ENCODE measurements around the gene CDH23. TPM values are rescaled to one million over a fixed set of nuclear protein-coding genes. Genes with fewer than 3 reads are reported as not detected.

CDH23 gene
- total and polyA plus RNA-seq, 10 of the 15 experiments (the other 5 are each of a cell fraction or from before 2014, with no cell fraction given), result 0.09 to 0.40 (median 0.15) TPM; not detected in 1

- intact Hi-C loops (cut with micrococcal nuclease; ENCODE audit: unreplicated experiment) (no loop called here), in situ Hi-C loops (cut with MboI) (no loop called here)
- no peaks in the 10 kb centered on the region for H3K9me3 ChIP-seq (replicated peaks; ENCODE audit: control insufficient read depth, insufficient read depth, low read length)
- ChIA-PET SMC1A (ENCODE audit: uncharacterized antibody, unreplicated experiment) (interaction anchor here (1.2 kb wide), 2 partner anchors 22 to 157 kb away, joined by 3 to 5 read pairs; no protein-coding TSS in a partner anchor), RAD21 (ENCODE audit: unreplicated experiment) (interaction anchor here (0.8 kb wide), 1 partner anchor 27 kb away, joined by 3 read pairs; no protein-coding TSS in a partner anchor), CTCF (interaction anchor here (1.0 to 2.2 kb wide), 2 partner anchors 22 to 28 kb away, joined by 3 to 6 read pairs; no protein-coding TSS in a partner anchor), POLR2A (interaction anchor here (0.5 kb wide), 1 partner anchor 1250 kb away, joined by 5 read pairs; no protein-coding TSS in a partner anchor)
- H3K4me2 ChIP-seq (ENCODE audit: control insufficient read depth, insufficient read depth), result no peak overlapping the region
- H4K20me1 ChIP-seq (ENCODE audit: control insufficient read depth, insufficient read depth), result no peaks in the 10 kb centered on the region
- no peak for TF ChIP-seq IKZF1 (conservative IDR thresholded peaks at IDR 0.05)
- no peak for TF ChIP-seq ASH2L (IDR thresholded peaks at IDR 0.05; ENCODE audit: borderline replicate concordance, low read depth)
- no peak for TF ChIP-seq STAT3 (IDR thresholded peaks at IDR 0.05; ENCODE audit: low read depth, low read length)
- no peak for TF ChIP-seq POLR2AphosphoS5 (IDR thresholded peaks at IDR 0.05; ENCODE audit: low read length)
- no peak for TF ChIP-seq CREB1 (IDR thresholded peaks at IDR 0.05; ENCODE audit: low read depth)
- TF ChIP-seq RAD21 (IDR thresholded peaks at IDR 0.05; ENCODE audit: insufficient read depth, low read depth, low read length), result no peak
- no peak for TF ChIP-seq KAT2A (conservative IDR thresholded peaks at IDR 0.05; ENCODE audit: control insufficient read depth, low read depth, low read length)
- TF ChIP-seq ZNF274 (IDR thresholded peaks at IDR 0.05; ENCODE audit: insufficient read depth, insufficient read length), result no peak
- no peak for TF ChIP-seq SREBF1 (IDR thresholded peaks at IDR 0.05; ENCODE audit: low read length)
- TF ChIP-seq, protein P1, sequence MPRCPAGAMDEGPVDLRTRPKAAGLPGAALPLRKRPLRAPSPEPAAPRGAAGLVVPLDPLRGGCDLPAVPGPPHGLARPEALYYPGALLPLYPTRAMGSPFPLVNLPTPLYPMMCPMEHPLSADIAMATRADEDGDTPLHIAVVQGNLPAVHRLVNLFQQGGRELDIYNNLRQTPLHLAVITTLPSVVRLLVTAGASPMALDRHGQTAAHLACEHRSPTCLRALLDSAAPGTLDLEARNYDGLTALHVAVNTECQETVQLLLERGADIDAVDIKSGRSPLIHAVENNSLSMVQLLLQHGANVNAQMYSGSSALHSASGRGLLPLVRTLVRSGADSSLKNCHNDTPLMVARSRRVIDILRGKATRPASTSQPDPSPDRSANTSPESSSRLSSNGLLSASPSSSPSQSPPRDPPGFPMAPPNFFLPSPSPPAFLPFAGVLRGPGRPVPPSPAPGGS (IDR thresholded peaks at IDR 0.05; ENCODE audit: borderline replicate concordance, insufficient read depth, low read depth, low read length, poor library complexity, severe bottlenecking), result no peak
- TF ChIP-seq, protein P2, sequence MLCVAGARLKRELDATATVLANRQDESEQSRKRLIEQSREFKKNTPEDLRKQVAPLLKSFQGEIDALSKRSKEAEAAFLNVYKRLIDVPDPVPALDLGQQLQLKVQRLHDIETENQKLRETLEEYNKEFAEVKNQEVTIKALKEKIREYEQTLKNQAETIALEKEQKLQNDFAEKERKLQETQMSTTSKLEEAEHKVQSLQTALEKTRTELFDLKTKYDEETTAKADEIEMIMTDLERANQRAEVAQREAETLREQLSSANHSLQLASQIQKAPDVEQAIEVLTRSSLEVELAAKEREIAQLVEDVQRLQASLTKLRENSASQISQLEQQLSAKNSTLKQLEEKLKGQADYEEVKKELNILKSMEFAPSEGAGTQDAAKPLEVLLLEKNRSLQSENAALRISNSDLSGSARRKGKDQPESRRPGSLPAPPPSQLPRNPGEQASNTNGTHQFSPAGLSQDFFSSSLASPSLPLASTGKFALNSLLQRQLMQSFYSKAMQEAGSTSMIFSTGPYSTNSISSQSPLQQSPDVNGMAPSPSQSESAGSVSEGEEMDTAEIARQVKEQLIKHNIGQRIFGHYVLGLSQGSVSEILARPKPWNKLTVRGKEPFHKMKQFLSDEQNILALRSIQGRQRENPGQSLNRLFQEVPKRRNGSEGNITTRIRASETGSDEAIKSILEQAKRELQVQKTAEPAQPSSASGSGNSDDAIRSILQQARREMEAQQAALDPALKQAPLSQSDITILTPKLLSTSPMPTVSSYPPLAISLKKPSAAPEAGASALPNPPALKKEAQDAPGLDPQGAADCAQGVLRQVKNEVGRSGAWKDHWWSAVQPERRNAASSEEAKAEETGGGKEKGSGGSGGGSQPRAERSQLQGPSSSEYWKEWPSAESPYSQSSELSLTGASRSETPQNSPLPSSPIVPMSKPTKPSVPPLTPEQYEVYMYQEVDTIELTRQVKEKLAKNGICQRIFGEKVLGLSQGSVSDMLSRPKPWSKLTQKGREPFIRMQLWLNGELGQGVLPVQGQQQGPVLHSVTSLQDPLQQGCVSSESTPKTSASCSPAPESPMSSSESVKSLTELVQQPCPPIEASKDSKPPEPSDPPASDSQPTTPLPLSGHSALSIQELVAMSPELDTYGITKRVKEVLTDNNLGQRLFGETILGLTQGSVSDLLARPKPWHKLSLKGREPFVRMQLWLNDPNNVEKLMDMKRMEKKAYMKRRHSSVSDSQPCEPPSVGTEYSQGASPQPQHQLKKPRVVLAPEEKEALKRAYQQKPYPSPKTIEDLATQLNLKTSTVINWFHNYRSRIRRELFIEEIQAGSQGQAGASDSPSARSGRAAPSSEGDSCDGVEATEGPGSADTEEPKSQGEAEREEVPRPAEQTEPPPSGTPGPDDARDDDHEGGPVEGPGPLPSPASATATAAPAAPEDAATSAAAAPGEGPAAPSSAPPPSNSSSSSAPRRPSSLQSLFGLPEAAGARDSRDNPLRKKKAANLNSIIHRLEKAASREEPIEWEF (IDR thresholded peaks at IDR 0.05; ENCODE audit: insufficient replicate concordance, low read depth, low read length), result no peak
- WGBS (ENCODE audit: insufficient coverage, insufficient replicate concordance, low lambda C conversion rate, missing lambda C conversion rate), result 38% methylated on average over 6 of the region's 6 CpGs
- BruUV-seq (replicated peaks), result no TSS peak
- DNase-seq (ENCODE audit: low read depth, low spot score) (no peak), ATAC-seq (no peak), FAIRE-seq (no peak)
- H3K4me1 ChIP-seq (ENCODE audit: control insufficient read depth, insufficient read depth, low read length), result no peaks in the 10 kb centered on the region
- H3K27me3 ChIP-seq (replicated peaks in 1 of 2; ENCODE audit: control insufficient read depth in 2 of 2, insufficient read depth in 2 of 2, low read length in 1 of 2), result no peaks in the 10 kb centered on the region
- H3K27ac ChIP-seq (ENCODE audit: control insufficient read depth, insufficient read depth), result no peak overlapping the region
- H3K4me3 ChIP-seq, result no peak overlapping the region
- no peaks in the 10 kb centered on the region for H3K79me2 ChIP-seq (ENCODE audit: control insufficient read depth, insufficient read depth, low read length)
- no peak overlapping the region for H3K9ac ChIP-seq (ENCODE audit: control insufficient read depth, insufficient read depth, low read length)
- no peaks in the 10 kb centered on the region for H3K36me3 ChIP-seq (ENCODE audit: control insufficient read depth in 2 of 2, insufficient read depth in 2 of 2, low read length in 1 of 2)
- no peak overlapping the region for H2AFZ ChIP-seq (ENCODE audit: control insufficient read depth, low read depth, low read length)
Observed at GRCh38 chr10:71351087-71351486, 45.6 kb upstream of the CDH23 start.

Measured in GM12878 (cell line).